Posterior vena cava (tissue), 2 donors: Measurements from ENCODE around the gene IGSF6. TPM values are rescaled to one million over a fixed set of nuclear protein-coding genes. Genes with fewer than 3 reads are reported as not detected.
"Not testable (repeated sequence)": the region's sequence is repeated elsewhere in the genome, so short reads cannot be mapped to it uniquely, and the experiment has no call there.

Source experiments
- DNase-seq: peaks from one replicate; pipeline ENCODE4 v3.0.0-alpha.2; 2020; ENCODE audit warnings: low spot score
- intact Hi-C, 2 donors: fragments of 100-400 bp; cut with DNase I; formaldehyde crosslinking; loops; one replicate each; pipeline versions ENCODE4 v1.14.1 to v1.14.2; 2022 to 2023
- total RNA-seq, 2 donors: library from RNA; stranded (reverse); fragmentation: NEBNext Ultra II Directional; extraction: Animal tissue kit (Norgen Biotek cat#: 25700); gene quantifications; one replicate each; pipeline ENCODE4 v1.2.1, GENCODE V29; 2021
- donor health status: DM: yes; HTN: yes; CAD: no.
- donor health status: DM: yes; HTN: yes; CAD: no.

Gene IGSF6
- total RNA-seq, 2 donors from 2014 or later = 4.3 to 8.4 TPM

- DNase-seq = no peak
- intact Hi-C loops = loop anchor here in 1 of 2 donors (5.0 kb wide), 1 partner anchor 50 kb away; no protein-coding TSS in a partner anchor
Measured at GRCh38 chr16:21656795-21657768, 4.7 kb upstream of the IGSF6 start.

- intact Hi-C loops = loop anchor here in 1 of 2 donors (5.0 kb wide), 1 partner anchor 52 kb away; no protein-coding TSS in a partner anchor
- no peak for DNase-seq
Measured at GRCh38 chr16:21654881-21655280, 2.5 kb upstream of the IGSF6 start.

GRCh38 chr16:21654466-21654865 lies 2.1 kb upstream of the IGSF6 start:
- intact Hi-C loops = no loop called here
- DNase-seq = no peak

- DNase-seq = no peak
- intact Hi-C loops = no loop called here
Measured at GRCh38 chr16:21653571-21653970, 1.2 kb upstream of the IGSF6 start.

- DNase-seq = no peak
- intact Hi-C loops = no loop called here
Measured at GRCh38 chr16:21651515-21651914, 893 bp downstream of the IGSF6 start.

GRCh38 chr16:21650521-21650920 lies 1.9 kb downstream of the IGSF6 start:
- intact Hi-C loops = no loop called here
- DNase-seq = no peak

GRCh38 chr16:21649826-21650406 lies 2.5 kb downstream of the IGSF6 start:
- DNase-seq, intact Hi-C loops: not testable (repeated sequence)

- intact Hi-C loops = no loop called here
- DNase-seq = no peak
Measured at GRCh38 chr16:21647562-21648164, 4.7 kb downstream of the IGSF6 start.

- intact Hi-C loops = no loop called here
- no peak for DNase-seq
Measured at GRCh38 chr16:21646721-21647561, 5.5 kb downstream of the IGSF6 start.

- intact Hi-C loops = no loop called here
Measured at GRCh38 chr16:21646091-21646490, 6.3 kb downstream of the IGSF6 start.

GRCh38 chr16:21645261-21645721 lies 7.1 kb downstream of the IGSF6 start:
- intact Hi-C loops = no loop called here
- no peak for DNase-seq

More at GRCh38 chr16:21646091-21646490, 6.3 kb downstream of the IGSF6 start:
- DNase-seq = no peak

- intact Hi-C loops = no loop called here
- DNase-seq = no peak
Measured at GRCh38 chr16:21644674-21645073, 7.7 kb downstream of the IGSF6 start.

GRCh38 chr16:21643785-21644184 lies 8.6 kb downstream of the IGSF6 start:
- intact Hi-C loops = no loop called here

GRCh38 chr16:21642861-21643260 lies 9.5 kb downstream of the IGSF6 start:
- intact Hi-C loops = no loop called here
- DNase-seq = no peak

More at GRCh38 chr16:21643785-21644184, 8.6 kb downstream of the IGSF6 start:
- no peak for DNase-seq

GRCh38 chr16:21641916-21642315 lies 10.5 kb downstream of the IGSF6 start:
- DNase-seq = no peak
- intact Hi-C loops = no loop called here

- DNase-seq = no peak
- intact Hi-C loops = loop anchor here in 1 of 2 donors (5.0 kb wide), 1 partner anchor 37 kb away; no protein-coding TSS in a partner anchor
Measured at GRCh38 chr16:21639493-21639892, 12.9 kb downstream of the IGSF6 start.

GRCh38 chr16:21638573-21638975 lies 13.8 kb downstream of the IGSF6 start:
- intact Hi-C loops = loop anchor here in 1 of 2 donors (5.0 kb wide), 1 partner anchor 36 kb away; no protein-coding TSS in a partner anchor
- no peak for DNase-seq

- intact Hi-C loops = loop anchor here in 1 of 2 donors (5.0 kb wide), 1 partner anchor 35 kb away; no protein-coding TSS in a partner anchor
- DNase-seq = no peak
Measured at GRCh38 chr16:21637032-21637968, 15.1 kb downstream of the IGSF6 start.
